Lower leg skin (tissue), 4 donors: Measurements from ENCODE around the gene RASSF10. TPM values are rescaled to one million over a fixed set of nuclear protein-coding genes. Genes with fewer than 3 reads are reported as not detected.

Experiments used
- DNase-seq, 2 donors: peaks; one replicate each; pipeline ENCODE4 v3.0.0-alpha.2; 2019; ENCODE audit warnings: low spot score in 2 of 2
- H3K4me3 ChIP-seq: fragments of 200-600 bp; sonication (generic); 2 replicates; pipeline ENCODE4 v1.5.1; 2017; ENCODE audit warnings: mild to moderate bottlenecking, low read depth; ENCODE audit not compliant: poor library complexity, severe bottlenecking
- POLR2A ChIP-seq, 2 donors: fragments of 450-650 bp; IDR thresholded peaks; one replicate each; pipeline ENCODE4 v1.6.1; 2016 to 2017; ENCODE audit warnings: antibody characterized with exemption in 2 of 2, mild to moderate bottlenecking in 1 of 2, moderate library complexity in 1 of 2
- WGBS, 2 donors: methylation state at CpG; one replicate each; pipeline ENCODE4 v1.1.5; 2018; 5-methylcytosine and 5-hydroxymethylcytosine counted together
- intact Hi-C: fragments of 100-400 bp; cut with DNase I; formaldehyde crosslinking; loops from one replicate; pipeline ENCODE4 v1.15.0; 2023; ENCODE audit warnings: low total_unique reads
- total RNA-seq, 4 donors: library from RNA; depleted of rRNA; stranded (reverse); fragments of >200 nt; gene quantifications; one replicate each; pipeline ENCODE4 v1.1.0, GENCODE V29; 2016
- TF ChIP-seq, protein P1 (sequence below), 3 donors: fragments of 450-650 bp; IDR thresholded peaks; one replicate each; pipeline ENCODE4 v1.5.1; 2016; ENCODE audit warnings: antibody characterized with exemption in 3 of 3, mild to moderate bottlenecking in 3 of 3, moderate library complexity in 2 of 3

RASSF10 gene
- total RNA-seq, 4 donors from 2014 or later = 12.1 to 29.9 (median 20.3) TPM

DNA sequence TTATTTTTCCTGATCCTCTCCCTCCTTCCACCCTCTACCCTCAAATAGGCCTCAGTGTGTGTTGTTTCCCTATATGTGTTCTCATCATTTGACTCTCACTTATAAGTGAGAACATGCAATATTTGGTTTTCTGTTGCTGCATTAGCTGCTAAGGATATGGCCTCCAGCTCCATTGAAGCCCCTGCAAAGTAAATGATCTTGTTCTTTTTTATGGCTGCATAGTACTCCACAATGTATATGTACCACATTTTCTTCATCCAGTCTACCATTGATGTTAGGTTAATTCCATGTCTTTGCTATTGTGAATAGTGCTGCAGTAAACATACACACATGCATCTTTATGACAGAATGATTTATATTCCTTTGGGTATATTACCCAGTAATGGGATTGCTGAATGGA, 13.3 kb upstream of the RASSF10 start:
- no peak overlapping the region for H3K4me3 ChIP-seq
- DNase-seq = no peak
- TF ChIP-seq POLR2A (IDR thresholded peaks at IDR 0.05) = no peak
- TF ChIP-seq, protein P1, sequence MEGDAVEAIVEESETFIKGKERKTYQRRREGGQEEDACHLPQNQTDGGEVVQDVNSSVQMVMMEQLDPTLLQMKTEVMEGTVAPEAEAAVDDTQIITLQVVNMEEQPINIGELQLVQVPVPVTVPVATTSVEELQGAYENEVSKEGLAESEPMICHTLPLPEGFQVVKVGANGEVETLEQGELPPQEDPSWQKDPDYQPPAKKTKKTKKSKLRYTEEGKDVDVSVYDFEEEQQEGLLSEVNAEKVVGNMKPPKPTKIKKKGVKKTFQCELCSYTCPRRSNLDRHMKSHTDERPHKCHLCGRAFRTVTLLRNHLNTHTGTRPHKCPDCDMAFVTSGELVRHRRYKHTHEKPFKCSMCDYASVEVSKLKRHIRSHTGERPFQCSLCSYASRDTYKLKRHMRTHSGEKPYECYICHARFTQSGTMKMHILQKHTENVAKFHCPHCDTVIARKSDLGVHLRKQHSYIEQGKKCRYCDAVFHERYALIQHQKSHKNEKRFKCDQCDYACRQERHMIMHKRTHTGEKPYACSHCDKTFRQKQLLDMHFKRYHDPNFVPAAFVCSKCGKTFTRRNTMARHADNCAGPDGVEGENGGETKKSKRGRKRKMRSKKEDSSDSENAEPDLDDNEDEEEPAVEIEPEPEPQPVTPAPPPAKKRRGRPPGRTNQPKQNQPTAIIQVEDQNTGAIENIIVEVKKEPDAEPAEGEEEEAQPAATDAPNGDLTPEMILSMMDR (IDR thresholded peaks at IDR 0.05) = no peak
- intact Hi-C loops = no loop called here

DNA sequence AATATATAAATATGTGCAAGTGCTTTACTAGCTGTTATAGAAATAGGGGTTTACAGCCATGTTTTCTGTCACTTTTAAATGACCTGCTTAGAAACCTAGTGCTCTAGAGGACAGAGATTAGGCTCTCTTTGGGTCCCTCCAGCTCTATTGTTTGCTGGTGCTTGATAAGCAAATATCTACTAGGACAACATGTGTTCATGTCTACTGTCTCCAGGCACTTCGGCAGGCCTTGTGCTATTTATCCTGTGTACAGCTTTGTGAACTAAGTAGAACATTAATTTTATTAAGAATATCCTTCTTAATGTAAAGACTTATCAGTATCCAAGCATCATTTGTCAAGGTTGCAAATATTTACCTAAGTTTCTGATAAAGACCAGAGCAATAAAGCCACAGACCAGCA, 11.9 kb upstream of the RASSF10 start:
- intact Hi-C loops = no loop called here
- TF ChIP-seq, protein P1 (IDR thresholded peaks at IDR 0.05) = no peak
- TF ChIP-seq POLR2A (IDR thresholded peaks at IDR 0.05) = no peak
- no peak for DNase-seq
- 94 to 96% methylated on average over 1 of the region's 1 CpG for WGBS, 2 donors
- no peak overlapping the region for H3K4me3 ChIP-seq

DNA sequence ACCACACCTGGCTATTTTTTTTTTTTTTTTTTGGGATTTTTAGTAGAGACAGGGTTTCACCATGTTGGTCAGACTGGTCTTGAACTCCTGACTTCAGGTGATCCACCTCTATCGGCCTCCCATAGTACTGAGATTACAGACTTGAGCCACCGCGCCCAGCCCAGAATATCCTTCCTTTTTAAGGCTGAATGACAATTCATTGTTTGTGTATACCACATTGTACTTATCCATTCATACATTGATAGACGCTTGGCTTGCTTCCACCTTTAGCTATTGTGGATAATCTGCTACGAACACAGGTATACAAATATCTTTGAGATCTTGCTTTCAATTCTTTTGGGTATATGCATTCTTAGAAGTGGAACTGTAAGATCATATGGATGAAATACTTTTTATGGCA, 10.8 kb upstream of the RASSF10 start:
- TF ChIP-seq POLR2A (IDR thresholded peaks at IDR 0.05) = no peak
- TF ChIP-seq, protein P1 (IDR thresholded peaks at IDR 0.05) = no peak
- WGBS, 2 donors = 90 to 95% methylated on average over 5 of the region's 5 CpGs
- H3K4me3 ChIP-seq = no peak overlapping the region
- no peak for DNase-seq
- intact Hi-C loops = no loop called here

GRCh38 chr11:12999597-12999996, 9.5 kb upstream of the RASSF10 start:
- 81 to 83% methylated on average over 7 of the region's 7 CpGs for WGBS, 2 donors
- intact Hi-C loops = no loop called here
- H3K4me3 ChIP-seq = no peak overlapping the region
- no peak for TF ChIP-seq POLR2A (IDR thresholded peaks at IDR 0.05)
- TF ChIP-seq, protein P1 (IDR thresholded peaks at IDR 0.05) = no peak
- DNase-seq = no peak

- no peak for DNase-seq
- intact Hi-C loops = no loop called here
- no peak overlapping the region for H3K4me3 ChIP-seq
- TF ChIP-seq, protein P1 (IDR thresholded peaks at IDR 0.05) = no peak
- no peak for TF ChIP-seq POLR2A (IDR thresholded peaks at IDR 0.05)
- WGBS, 2 donors = 93 to 94% methylated on average over 3 of the region's 3 CpGs
These were observed 9.0 kb upstream of the RASSF10 start for GRCh38 chr11:13000116-13000515.

GRCh38 chr11:13000721-13001120, 8.4 kb upstream of the RASSF10 start:
- H3K4me3 ChIP-seq = no peak overlapping the region
- no peak for TF ChIP-seq POLR2A (IDR thresholded peaks at IDR 0.05)
- TF ChIP-seq, protein P1 (IDR thresholded peaks at IDR 0.05) = no peak
- 57 to 59% methylated on average over 5 of the region's 5 CpGs for WGBS, 2 donors
- intact Hi-C loops = no loop called here
- no peak for DNase-seq
